Retinal pigment epithelial cell (primary cell): ENCODE measurements around the gene TRIO.
"Not testable (repeated sequence)": the region's sequence is repeated elsewhere in the genome, so short reads cannot be mapped to it uniquely, and the experiment has no call there.

Experiments used
- DNase-seq: peaks from one replicate; pipeline ENCODE4 v3.0.0-alpha.2; 2010; ENCODE audit warnings: low read depth
- H3K4me3 ChIP-seq: 2 replicates; pipeline ENCODE4 v1.5.1; 2011; ENCODE audit warnings: mild to moderate bottlenecking, low read length, control low read depth, moderate library complexity
- CTCF ChIP-seq: conservative IDR thresholded peaks from 2 replicates; pipeline ENCODE4 v1.5.1; 2011; ENCODE audit warnings: low read depth, low read length, control low read depth, inconsistent platforms

Gene TRIO

DNA sequence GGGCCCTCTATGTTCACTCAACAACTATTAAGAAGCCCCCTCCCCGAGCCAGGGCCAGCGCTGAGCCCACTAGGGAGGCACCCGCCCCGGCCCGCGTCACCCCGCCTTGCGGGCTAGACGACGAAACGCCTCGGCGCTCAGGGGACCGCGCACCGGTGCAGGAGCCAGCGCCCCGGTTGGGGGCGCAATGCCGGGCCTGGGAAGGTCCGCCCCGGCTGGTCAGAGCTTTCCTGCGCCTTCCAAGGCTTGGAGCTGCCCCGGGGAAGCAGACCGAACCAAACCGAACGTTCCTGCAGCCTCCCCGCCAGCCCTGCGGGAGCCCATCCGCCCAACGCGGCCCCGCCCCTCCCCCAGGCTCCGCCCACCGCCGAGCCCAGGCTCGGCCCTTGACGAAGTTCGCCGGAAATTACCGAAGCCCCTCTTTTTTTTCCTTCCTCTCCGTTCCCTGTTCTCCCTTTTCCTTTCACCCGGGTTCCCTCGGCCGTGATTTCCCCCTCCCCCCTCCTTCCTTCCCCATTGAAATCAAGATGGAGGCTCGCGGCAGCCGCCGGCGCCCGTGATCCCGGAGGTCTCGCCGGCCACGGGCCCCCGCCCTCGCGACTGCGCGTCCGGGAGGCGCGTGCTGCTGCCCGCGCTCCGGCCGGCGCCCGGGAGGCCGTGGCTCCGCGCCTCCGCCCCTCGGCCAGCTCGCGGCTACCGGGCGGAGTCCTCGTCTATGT is at the start of gene TRIO:
Gene TRIO, plus strand, starts transcription at position 516 of the 719 bp plus-strand sequence. CDS start 384 bp downstream, outside the sequence.
- TF ChIP-seq CTCF = peak; percentile 60
- DNase-seq = no peak
- H3K4me3 ChIP-seq = peak within 1 kb of the TSS; percentile 97

DNA sequence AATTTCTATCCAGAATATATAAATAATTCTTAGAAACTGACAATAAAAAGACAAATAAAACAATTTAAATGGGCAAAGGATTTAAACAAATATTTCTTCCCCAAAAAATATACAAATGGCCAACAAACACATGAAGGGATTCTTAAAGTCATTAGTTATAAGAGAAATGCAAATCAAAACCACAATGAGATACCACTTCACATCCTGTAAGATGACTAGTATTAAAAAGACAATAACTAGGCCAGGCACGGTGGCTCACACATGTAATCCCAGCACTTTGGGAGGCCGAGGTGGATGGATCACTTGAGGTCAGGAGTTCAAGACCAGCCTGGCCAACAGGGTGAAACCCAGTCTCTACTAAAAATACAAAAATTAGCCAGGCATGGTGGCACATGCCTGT is 45.8 kb upstream of the TRIO start:
- DNase-seq, H3K4me3 ChIP-seq: not testable (repeated sequence)

GRCh38 chr5:14097998-14098471 is 45.1 kb upstream of the TRIO start:
- DNase-seq = no peak
- no peak for TF ChIP-seq CTCF

DNA sequence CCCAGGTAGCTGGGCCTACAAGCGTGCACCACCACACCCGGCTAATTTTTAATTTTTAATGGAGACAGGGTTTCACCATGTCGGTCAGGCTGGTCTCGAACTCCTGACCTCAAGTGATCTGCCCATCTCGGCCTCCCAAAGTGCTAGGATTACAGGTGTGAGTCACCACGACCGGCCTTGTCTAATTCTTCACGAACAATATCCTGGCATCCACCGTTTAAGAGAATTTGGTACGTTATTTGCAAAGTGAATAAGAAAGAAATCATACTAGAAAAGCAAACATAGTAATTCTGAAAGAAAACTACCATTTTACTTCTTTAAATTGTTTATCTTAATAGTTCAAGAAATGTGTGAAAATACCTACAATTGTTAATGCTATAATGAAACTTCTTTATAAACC is 42.9 kb upstream of the TRIO start:
- TF ChIP-seq CTCF = no peak
- DNase-seq = no peak

More at GRCh38 chr5:14097998-14098471, 45.1 kb upstream of the TRIO start:
- H3K4me3 ChIP-seq = no peak overlapping the region

DNA sequence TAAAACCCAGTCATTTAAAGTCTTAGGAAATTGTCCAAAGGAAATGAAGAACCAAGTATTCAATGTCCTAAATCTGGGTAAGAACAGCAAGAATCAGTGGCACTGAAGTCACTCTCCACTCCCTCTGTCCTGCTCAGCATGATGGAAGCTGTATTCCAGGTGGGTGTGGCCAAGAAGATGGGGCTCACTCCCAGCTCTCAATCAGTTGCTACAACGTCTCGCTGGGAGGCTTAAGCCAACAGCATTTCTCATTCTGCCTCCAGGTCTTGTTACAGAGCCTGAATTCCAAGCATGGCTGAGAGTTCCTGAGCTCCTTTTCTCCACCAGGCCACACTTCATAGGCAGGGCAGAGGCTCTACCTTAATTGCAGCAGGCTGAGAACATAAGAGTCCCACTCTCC is 41.2 kb upstream of the TRIO start:
- no peak for TF ChIP-seq CTCF
- no peak overlapping the region for H3K4me3 ChIP-seq
- no peak for DNase-seq

More for the DNA sequence above, 42.9 kb upstream of the TRIO start:
- H3K4me3 ChIP-seq = no peak overlapping the region

GRCh38 chr5:14102666-14103065 is 40.5 kb upstream of the TRIO start:
- TF ChIP-seq CTCF = no peak
- no peak overlapping the region for H3K4me3 ChIP-seq
- no peak for DNase-seq

GRCh38 chr5:14105718-14106410 is 37.3 kb upstream of the TRIO start:
- no peak overlapping the region for H3K4me3 ChIP-seq
- DNase-seq = peak; percentile 78
- TF ChIP-seq CTCF = no peak
